NCI-H1092 treated with DMSO at 0.1 percent for 48 hours (cell line): ENCODE data around the gene IBA57.
"Not testable (repeated sequence)": the region's sequence is repeated elsewhere in the genome, so short reads cannot be mapped to it uniquely, and the experiment has no call there.

ENCODE experiments used
- DNase-seq: peaks from one replicate; lab custom pipeline; 2025; lab: John Stamatoyannopoulos, UW

The IBA57 gene

GRCh38 chr1:228212966-228213844 is 47.6 kb downstream of the IBA57 start:
- DNase-seq: peak; percentile 81

- DNase-seq: no peak
Observed at GRCh38 chr1:228213917-228214808, 48.6 kb downstream of the IBA57 start.

DNA sequence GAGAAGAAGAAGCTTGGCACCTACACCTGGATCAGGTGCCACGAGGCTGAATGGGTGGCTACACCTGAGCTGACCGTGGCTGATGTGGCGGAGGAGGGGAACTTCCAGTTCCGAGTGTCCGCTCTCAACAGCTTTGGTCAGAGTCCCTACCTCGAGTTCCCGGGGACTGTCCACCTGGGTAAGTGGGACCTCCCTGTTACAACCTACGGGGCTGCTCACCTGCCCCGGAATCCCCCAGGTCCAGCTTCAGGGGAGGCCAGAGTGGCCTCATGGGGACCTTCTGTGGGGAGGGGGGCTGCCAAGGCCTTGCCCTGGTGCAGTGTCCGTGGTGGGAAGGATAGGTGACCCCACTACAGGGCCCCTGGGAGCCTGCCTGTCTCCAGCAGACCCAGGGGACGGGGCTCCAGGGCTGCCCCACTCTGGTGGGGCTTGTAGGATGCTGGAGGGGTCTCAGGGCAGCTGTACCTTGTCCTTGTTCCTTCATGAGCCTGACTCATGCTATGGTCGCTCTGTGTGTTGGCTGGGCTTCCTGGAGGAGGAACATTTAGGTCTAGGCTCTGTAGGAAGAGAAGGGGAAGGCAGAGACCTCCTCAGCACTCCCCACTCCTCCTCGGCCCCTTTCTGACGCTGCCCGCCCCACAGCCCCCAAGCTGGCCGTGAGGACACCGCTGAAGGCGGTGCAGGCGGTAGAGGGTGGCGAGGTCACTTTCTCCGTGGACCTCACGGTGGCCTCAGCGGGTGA is 49.5 kb downstream of the IBA57 start:
- DNase-seq: no peak

DNA sequence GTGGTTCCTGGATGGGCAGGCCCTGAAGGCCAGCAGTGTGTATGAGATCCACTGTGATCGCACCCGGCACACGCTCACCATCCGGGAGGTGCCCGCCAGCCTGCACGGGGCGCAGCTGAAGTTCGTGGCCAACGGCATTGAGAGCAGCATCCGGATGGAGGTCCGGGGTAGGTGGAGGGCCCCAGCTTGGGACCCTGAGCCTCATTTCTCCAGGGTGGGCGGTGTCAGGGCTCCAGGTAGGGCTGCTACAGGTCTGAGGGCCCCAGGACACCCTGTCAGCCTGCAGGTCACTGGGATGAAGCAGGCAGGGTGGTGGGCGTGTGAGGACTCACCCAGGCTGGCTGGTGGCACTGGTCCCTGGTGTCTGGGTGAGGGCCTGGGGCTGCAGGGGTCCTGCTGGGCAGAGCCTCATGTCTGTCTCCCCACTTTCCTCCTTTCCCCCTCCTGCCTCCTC is 50.1 kb downstream of the IBA57 start:
- DNase-seq: no peak

- DNase-seq: peak; percentile 74
Observed at GRCh38 chr1:228216371-228217320, 51.0 kb downstream of the IBA57 start.

DNA sequence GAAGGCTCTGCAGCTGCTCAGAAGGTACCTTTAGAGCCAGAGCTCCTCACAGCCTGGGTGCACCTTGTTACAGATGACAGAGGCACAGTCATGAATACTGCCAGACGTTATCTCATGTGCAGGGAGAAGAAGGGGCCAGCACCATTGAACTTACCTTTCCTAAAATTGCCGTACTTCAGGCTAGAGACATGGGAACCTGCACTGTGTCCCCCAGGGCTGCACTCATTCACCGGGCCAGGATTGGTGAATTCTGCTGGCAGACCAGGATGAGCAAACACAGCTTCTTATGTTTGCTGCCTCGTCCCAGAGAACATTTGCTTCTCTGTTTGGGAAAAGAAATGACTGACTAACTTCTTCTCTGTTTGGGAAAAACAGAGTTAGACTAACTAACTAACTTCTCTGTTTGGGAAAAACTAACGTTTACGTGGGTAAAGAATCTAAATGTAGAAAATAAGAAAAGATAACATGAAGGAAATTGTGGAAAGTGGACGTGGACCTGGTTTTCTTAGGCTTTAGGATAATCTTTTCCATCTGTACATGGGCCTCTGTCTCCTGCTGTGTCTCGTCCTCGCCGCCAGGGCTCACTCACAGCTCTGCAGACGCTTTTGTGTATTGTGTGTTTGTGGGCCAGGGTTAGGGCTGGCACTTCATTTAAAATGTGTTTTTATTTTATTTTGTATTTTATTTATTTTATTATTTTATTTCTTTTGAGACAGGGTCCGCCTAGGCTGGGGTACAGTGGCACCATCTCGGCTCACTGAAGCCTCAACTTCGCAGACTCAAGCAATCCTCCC is 52.1 kb downstream of the IBA57 start:
- no peak for DNase-seq

GRCh38 chr1:228218513-228219244 is 53.1 kb downstream of the IBA57 start:
- DNase-seq: no peak

GRCh38 chr1:228219245-228219961 is 53.8 kb downstream of the IBA57 start:
- DNase-seq: no peak

GRCh38 chr1:228219962-228220780 is 54.6 kb downstream of the IBA57 start:
- no peak for DNase-seq

DNA sequence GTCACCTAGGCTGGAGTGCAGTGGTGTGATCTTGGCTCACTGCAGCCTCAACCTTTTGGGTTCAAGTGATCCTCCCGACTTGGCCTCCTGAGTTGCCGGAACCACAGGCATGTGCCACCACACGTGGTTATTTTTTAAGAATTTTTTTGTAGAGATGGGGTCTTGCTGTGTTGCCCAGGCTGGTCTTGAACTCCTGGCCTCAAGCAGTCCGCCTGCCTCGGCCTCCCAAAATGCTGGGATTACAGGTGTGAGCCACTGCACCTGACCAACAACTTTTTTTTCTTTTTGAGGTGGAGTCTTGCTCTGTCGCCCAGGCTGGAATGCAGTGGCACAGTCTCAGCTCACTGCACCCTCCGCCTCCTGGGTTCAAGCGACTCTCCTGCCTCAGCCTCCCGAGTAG is 55.5 kb downstream of the IBA57 start:
- DNase-seq: not testable (repeated sequence)

DNA sequence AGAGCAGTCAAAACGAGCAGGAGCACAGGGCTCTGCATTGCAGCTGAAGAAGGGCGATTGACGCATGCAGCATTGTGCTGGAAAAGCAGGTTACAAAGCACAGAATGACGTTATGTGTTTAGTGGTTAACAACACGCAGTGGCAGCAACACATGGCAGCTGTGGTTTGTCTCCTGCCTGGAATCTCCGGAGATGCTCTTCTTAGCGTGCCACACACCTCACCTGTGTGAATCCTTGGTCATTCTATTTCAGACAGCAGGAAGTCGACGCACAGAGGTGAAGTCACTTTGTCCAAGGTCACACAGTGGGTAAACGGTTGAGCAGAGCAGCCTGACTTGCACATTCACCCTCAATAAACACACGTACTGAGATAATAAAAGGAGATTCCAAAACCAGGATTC is 56.9 kb downstream of the IBA57 start:
- DNase-seq: no peak

DNA sequence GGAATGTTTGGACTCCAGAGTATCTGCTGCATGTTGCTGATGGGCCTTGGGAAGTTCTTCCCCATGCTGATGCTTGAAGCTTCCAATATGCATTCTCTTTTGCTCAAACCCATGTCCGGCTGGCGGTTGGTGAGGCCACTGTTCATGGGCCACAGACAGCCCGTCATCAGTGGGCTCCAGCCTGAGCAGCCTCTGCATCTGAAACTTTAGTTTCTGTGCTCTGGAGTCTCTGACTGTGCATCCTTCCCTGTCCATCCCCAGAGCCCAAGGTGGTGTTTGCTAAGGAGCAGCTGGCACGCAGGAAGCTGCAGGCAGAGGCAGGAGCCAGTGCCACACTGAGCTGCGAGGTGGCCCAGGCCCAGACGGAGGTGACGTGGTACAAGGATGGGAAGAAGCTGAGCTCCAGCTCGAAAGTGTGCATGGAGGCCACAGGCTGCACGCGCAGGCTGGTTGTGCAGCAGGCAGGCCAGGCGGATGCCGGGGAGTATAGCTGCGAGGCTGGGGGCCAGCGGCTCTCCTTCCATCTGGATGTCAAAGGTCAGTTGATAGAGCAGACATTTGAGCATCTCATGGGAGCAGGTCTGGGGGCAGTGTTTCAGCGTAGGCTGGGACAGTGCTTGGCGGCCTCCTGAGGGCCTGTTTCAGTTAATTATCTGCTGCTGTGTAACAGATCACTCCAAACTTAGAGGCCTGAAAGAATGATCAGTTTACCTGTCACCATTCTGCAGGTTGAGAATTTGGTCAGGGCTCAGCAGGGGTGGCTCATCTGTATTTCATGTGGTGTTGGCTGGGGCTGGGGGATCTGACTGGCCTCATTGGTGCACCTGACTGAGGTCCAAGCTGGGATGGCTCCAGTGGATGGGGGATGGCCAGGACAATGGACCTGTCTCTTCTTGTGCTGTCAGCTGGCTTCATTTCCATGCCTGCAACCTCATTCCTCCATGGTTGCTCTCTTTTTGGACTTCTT is 58.9 kb downstream of the IBA57 start:
- no peak for DNase-seq

- no peak for DNase-seq
Observed at GRCh38 chr1:228225165-228225710, 59.6 kb downstream of the IBA57 start.

GRCh38 chr1:228225740-228226139 is 60.1 kb downstream of the IBA57 start:
- DNase-seq: no peak

GRCh38 chr1:228226141-228226874 is 60.7 kb downstream of the IBA57 start:
- no peak for DNase-seq
